Skeletal muscle satellite cell (primary cell): ENCODE results near the gene POLR1A.

Experiments
- H3K27me3 ChIP-seq: 2 replicates; pipeline ENCODE4 v1.7.0; 2013; ENCODE audit warnings: low read length; ENCODE audit not compliant: control insufficient read depth, insufficient read depth
- H3K36me3 ChIP-seq: 2 replicates; pipeline ENCODE4 v1.7.0; 2013; ENCODE audit warnings: mild to moderate bottlenecking, control low read depth, low read length; ENCODE audit not compliant: insufficient read depth
- H3K4me1 ChIP-seq: 2 replicates; pipeline ENCODE4 v1.7.0; 2013; ENCODE audit warnings: low read length; ENCODE audit not compliant: control insufficient read depth, insufficient read depth
- H3K4me2 ChIP-seq: 2 replicates; pipeline ENCODE4 v1.7.0; 2013; ENCODE audit warnings: mild to moderate bottlenecking, low read length
- H3K4me3 ChIP-seq: 2 replicates; pipeline ENCODE4 v1.7.0; 2013; ENCODE audit warnings: low read length
- H3K9ac ChIP-seq: 2 replicates; pipeline ENCODE4 v1.7.0; 2013; ENCODE audit warnings: mild to moderate bottlenecking, low read depth, low read length, moderate library complexity
- H3K9me3 ChIP-seq: replicated peaks from 2 replicates; pipeline ENCODE4 v1.7.0; 2013; ENCODE audit warnings: mild to moderate bottlenecking, control low read depth, low read length

The POLR1A gene

GRCh38 chr2:86054535-86055082 lies 51.1 kb downstream of the POLR1A start:
- Histone ChIP-seq H3K4me1 (peaks cover 7% of the 10 kb centered on the region), H3K36me3 (peaks cover 53% of the 10 kb centered on the region), H3K9me3 (no peaks in the 10 kb centered on the region), H3K27me3 (no peaks in the 10 kb centered on the region), H3K4me3 (no peak overlapping the region), H3K4me2 (no peak overlapping the region), H3K9ac (no peak overlapping the region)

GRCh38 chr2:86053166-86053565 lies 52.5 kb downstream of the POLR1A start:
- Histone ChIP-seq H3K4me2 (no peak overlapping the region), H3K36me3 (peaks cover 61% of the 10 kb centered on the region)

GRCh38 chr2:86052676-86053075 lies 53.0 kb downstream of the POLR1A start:
- H3K4me3 ChIP-seq, result no peak overlapping the region
- peaks cover 7% of the 10 kb centered on the region for H3K4me1 ChIP-seq
- peaks cover 66% of the 10 kb centered on the region for H3K36me3 ChIP-seq

More at GRCh38 chr2:86053166-86053565, 52.5 kb downstream of the POLR1A start:
- H3K9me3 ChIP-seq, result no peaks in the 10 kb centered on the region
- no peak overlapping the region for H3K9ac ChIP-seq
- no peaks in the 10 kb centered on the region for H3K27me3 ChIP-seq
- H3K4me3 ChIP-seq, result no peak overlapping the region
- H3K4me1 ChIP-seq, result peaks cover 7% of the 10 kb centered on the region

GRCh38 chr2:86052265-86052664 lies 53.4 kb downstream of the POLR1A start:
- H3K9me3 ChIP-seq, result no peaks in the 10 kb centered on the region
- no peak overlapping the region for H3K4me2 ChIP-seq
- H3K27me3 ChIP-seq, result no peaks in the 10 kb centered on the region
- no peak overlapping the region for H3K4me3 ChIP-seq
- no peak overlapping the region for H3K9ac ChIP-seq
- H3K4me1 ChIP-seq, result peaks cover 6% of the 10 kb centered on the region
- H3K36me3 ChIP-seq, result peaks cover 69% of the 10 kb centered on the region

More at GRCh38 chr2:86052676-86053075, 53.0 kb downstream of the POLR1A start:
- Histone ChIP-seq H3K9me3 (no peaks in the 10 kb centered on the region), H3K4me2 (no peak overlapping the region), H3K27me3 (no peaks in the 10 kb centered on the region), H3K9ac (no peak overlapping the region)

- no peaks in the 10 kb centered on the region for H3K4me1 ChIP-seq
- no peak overlapping the region for H3K4me3 ChIP-seq
- H3K4me2 ChIP-seq, result no peak overlapping the region
- H3K27me3 ChIP-seq, result no peaks in the 10 kb centered on the region
- H3K9ac ChIP-seq, result no peak overlapping the region
- H3K36me3 ChIP-seq, result peaks cover 77% of the 10 kb centered on the region
- H3K9me3 ChIP-seq, result no peaks in the 10 kb centered on the region
Observed at GRCh38 chr2:86050301-86050700, 55.4 kb downstream of the POLR1A start.

GRCh38 chr2:86049529-86049928 lies 56.2 kb downstream of the POLR1A start:
- Histone ChIP-seq H3K4me1 (no peaks in the 10 kb centered on the region), H3K4me2 (no peak overlapping the region), H3K9me3 (no peaks in the 10 kb centered on the region), H3K4me3 (no peak overlapping the region), H3K9ac (no peak overlapping the region), H3K36me3 (peaks cover 77% of the 10 kb centered on the region), H3K27me3 (no peaks in the 10 kb centered on the region)

- H3K27me3 ChIP-seq, result no peaks in the 10 kb centered on the region
- peaks cover 78% of the 10 kb centered on the region for H3K36me3 ChIP-seq
- no peak overlapping the region for H3K9ac ChIP-seq
Observed at GRCh38 chr2:86048888-86049287, 56.8 kb downstream of the POLR1A start.

GRCh38 chr2:86048383-86048701 lies 57.3 kb downstream of the POLR1A start:
- no peaks in the 10 kb centered on the region for H3K9me3 ChIP-seq
- no peak overlapping the region for H3K4me3 ChIP-seq
- no peaks in the 10 kb centered on the region for H3K27me3 ChIP-seq
- peaks cover 79% of the 10 kb centered on the region for H3K36me3 ChIP-seq
- no peaks in the 10 kb centered on the region for H3K4me1 ChIP-seq
- H3K9ac ChIP-seq, result no peak overlapping the region
- H3K4me2 ChIP-seq, result no peak overlapping the region

More at GRCh38 chr2:86048888-86049287, 56.8 kb downstream of the POLR1A start:
- Histone ChIP-seq H3K9me3 (no peaks in the 10 kb centered on the region), H3K4me1 (no peaks in the 10 kb centered on the region), H3K4me3 (no peak overlapping the region), H3K4me2 (no peak overlapping the region)

- Histone ChIP-seq H3K4me1 (no peaks in the 10 kb centered on the region), H3K36me3 (peaks cover 83% of the 10 kb centered on the region), H3K9ac (no peak overlapping the region), H3K9me3 (no peaks in the 10 kb centered on the region), H3K4me3 (no peak overlapping the region), H3K4me2 (no peak overlapping the region), H3K27me3 (no peaks in the 10 kb centered on the region)
Observed at GRCh38 chr2:86047575-86048382, 57.9 kb downstream of the POLR1A start.

GRCh38 chr2:86045541-86045940 lies 60.1 kb downstream of the POLR1A start:
- no peak overlapping the region for H3K4me2 ChIP-seq
- no peaks in the 10 kb centered on the region for H3K27me3 ChIP-seq
- peaks cover 87% of the 10 kb centered on the region for H3K36me3 ChIP-seq
- no peaks in the 10 kb centered on the region for H3K9me3 ChIP-seq
- no peaks in the 10 kb centered on the region for H3K4me1 ChIP-seq
- H3K9ac ChIP-seq, result no peak overlapping the region
- no peak overlapping the region for H3K4me3 ChIP-seq

- no peak overlapping the region for H3K4me3 ChIP-seq
- no peaks in the 10 kb centered on the region for H3K4me1 ChIP-seq
- no peak overlapping the region for H3K4me2 ChIP-seq
- H3K9ac ChIP-seq, result no peak overlapping the region
- no peaks in the 10 kb centered on the region for H3K27me3 ChIP-seq
- H3K9me3 ChIP-seq, result no peaks in the 10 kb centered on the region
- H3K36me3 ChIP-seq, result peaks cover 90% of the 10 kb centered on the region
Observed at GRCh38 chr2:86044614-86045013, 61.1 kb downstream of the POLR1A start.

GRCh38 chr2:86044045-86044444 lies 61.6 kb downstream of the POLR1A start:
- H3K4me3 ChIP-seq, result no peak overlapping the region
- no peak overlapping the region for H3K4me2 ChIP-seq
- H3K27me3 ChIP-seq, result no peaks in the 10 kb centered on the region
- no peaks in the 10 kb centered on the region for H3K4me1 ChIP-seq
- no peaks in the 10 kb centered on the region for H3K9me3 ChIP-seq
- peaks cover 90% of the 10 kb centered on the region for H3K36me3 ChIP-seq
- H3K9ac ChIP-seq, result no peak overlapping the region
